Measurements from ENCODE around the gene CORO7.

GRCh38 chr16:4316864-4317531 is 99.4 kb downstream of the CORO7 start:
- TF ChIP-seq CTCF (conservative IDR thresholded peaks at IDR 0.05) (no peak), EZH2 (IDR thresholded peaks at IDR 0.05; ENCODE audit: low read depth) (no peak)

Data from PC-9 (cell line).